ENCODE measurements around the gene GRK4.

- no peak for TF ChIP-seq CTCF (IDR thresholded peaks at IDR 0.05)
- no peak for TF ChIP-seq POLR2A (IDR thresholded peaks at IDR 0.05)
These were observed 106.4 kb downstream of the GRK4 start for GRCh38 chr4:3069661-3070199.
